Measurements from ENCODE around the gene COPZ1. TPM values are rescaled to one million over a fixed set of nuclear protein-coding genes. Genes with fewer than 3 reads are reported as not detected.
A peak's percentile ranks its signal among the peaks of the same experiment; 100 is the strongest.

COPZ1 gene, protein sequence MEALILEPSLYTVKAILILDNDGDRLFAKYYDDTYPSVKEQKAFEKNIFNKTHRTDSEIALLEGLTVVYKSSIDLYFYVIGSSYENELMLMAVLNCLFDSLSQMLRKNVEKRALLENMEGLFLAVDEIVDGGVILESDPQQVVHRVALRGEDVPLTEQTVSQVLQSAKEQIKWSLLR
- total RNA-seq (100 to 1,000 TPM; 127 to 163 TPM), polyA plus RNA-seq (100 to 1,000 TPM in 1 of 2 donors, 10 to 100 TPM in 1; 98.8 to 145 TPM)
- long read RNA-seq, donor 1, transcript COPZ1-201 (9 exons, 1,897 nt) = major isoform, 115 of 212 reads
- long read RNA-seq, donor 1, partial matches to known transcripts = 87 of 212 reads
- long read RNA-seq, donor 1, other reads (novel, unspliced or antisense) = 0 of 212 reads
- long read RNA-seq, donor 2, transcript COPZ1-201 (9 exons, 1,897 nt) = major isoform, 35 of 53 reads
- long read RNA-seq, donor 2, partial matches to known transcripts = 10 of 53 reads
- long read RNA-seq, donor 2, other reads (novel, unspliced or antisense) = 0 of 53 reads
- long read RNA-seq, donor 3, transcript COPZ1-201 (9 exons, 1,897 nt) = major isoform, 53 of 61 reads
- long read RNA-seq, donor 3, partial matches to known transcripts = 0 of 61 reads
- long read RNA-seq, donor 3, other reads (novel, unspliced or antisense) = 0 of 61 reads
- long read RNA-seq, donor 4, transcript COPZ1-201 (9 exons, 1,897 nt) = major isoform, 26 of 39 reads
- long read RNA-seq, donor 4, partial matches to known transcripts = 6 of 39 reads
- long read RNA-seq, donor 4, other reads (novel, unspliced or antisense) = 0 of 39 reads
- long read RNA-seq, donor 5, transcript COPZ1-201 (9 exons, 1,897 nt) = major isoform, 122 of 156 reads
- long read RNA-seq, donor 5, transcript COPZ1-202 (8 exons, 880 nt) = minor isoform, 6 of 156 reads
- long read RNA-seq, donor 5, partial matches to known transcripts = 17 of 156 reads
- long read RNA-seq, donor 5, other reads (novel, unspliced or antisense) = 0 of 156 reads

DNA sequence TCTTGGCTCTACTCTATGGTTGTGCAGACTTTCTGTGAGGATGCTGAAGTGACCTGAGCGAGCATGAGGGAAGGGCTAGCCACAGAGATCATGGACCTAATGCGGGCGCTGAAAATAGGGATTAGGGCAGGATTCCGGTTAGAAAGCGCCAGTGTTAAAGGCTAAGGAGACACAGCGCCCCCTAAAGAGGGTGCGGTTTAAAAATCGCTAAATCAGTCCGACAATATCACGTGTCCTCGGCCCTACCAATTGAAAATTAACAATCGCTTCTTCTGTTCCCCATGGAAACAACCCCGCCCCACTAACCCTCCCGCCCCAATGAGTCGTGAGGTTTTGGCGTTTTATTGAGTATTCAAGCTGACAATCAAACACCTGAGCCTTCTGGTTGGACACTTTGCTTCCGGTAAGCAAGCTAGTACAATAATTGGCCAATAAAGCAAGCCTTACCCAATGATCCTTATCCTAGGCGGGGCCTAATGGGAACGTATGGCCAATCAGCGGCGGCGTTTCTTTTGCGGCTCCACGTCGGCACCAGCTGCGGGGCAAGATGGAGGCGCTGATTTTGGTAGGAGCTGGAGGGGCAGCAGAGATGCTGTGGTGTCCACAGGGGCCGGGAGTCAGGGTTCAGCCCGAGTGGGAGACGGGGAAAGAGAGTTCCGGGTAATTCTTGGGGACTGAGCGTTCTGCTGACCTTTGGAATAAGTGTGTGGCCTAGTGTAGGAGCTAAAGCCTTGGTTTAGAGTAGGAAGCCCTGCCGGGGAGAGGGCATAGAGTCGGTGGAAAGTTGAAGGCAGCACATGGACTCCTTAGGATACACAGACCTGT lies at the start of gene COPZ1:
COPZ1 (plus strand) TSS at position 515 of the 825 bp plus-strand sequence; CDS start at position 548, 33 bp downstream.
- Histone ChIP-seq H3K4me1 (ENCODE audit: control insufficient read depth in 5 of 5, insufficient read depth in 5 of 5, low read length in 5 of 5) (peaks cover 0 to 5% (median 5%) of the 10 kb centered on the region in 5 donors), H3K27ac (ENCODE audit: low read depth in 1 of 2, low read length in 1 of 2) (peak within 1 kb of the TSS; percentile 77 to 93), H3K36me3 (ENCODE audit: control insufficient read depth in 4 of 4, insufficient read depth in 4 of 4, low read length in 4 of 4) (peaks cover 0 to 6% (median 0%) of the 10 kb centered on the region in 4 donors), H3K9ac (ENCODE audit: insufficient read depth in 1 of 2, low read length in 2 of 2) (peak within 1 kb of the TSS; percentile 52 to 100), H3K9me3 (ENCODE audit: control insufficient read depth in 4 of 4, insufficient read depth in 3 of 4, low read length in 3 of 4) (no peaks in the 10 kb centered on the region), H3K27me3 (ENCODE audit: control insufficient read depth in 3 of 3, insufficient read depth in 3 of 3, low read length in 2 of 3) (no peaks in the 10 kb centered on the region), H3K4me3 (peak within 1 kb of the TSS; percentile 76)
- TF ChIP-seq, protein P1, sequence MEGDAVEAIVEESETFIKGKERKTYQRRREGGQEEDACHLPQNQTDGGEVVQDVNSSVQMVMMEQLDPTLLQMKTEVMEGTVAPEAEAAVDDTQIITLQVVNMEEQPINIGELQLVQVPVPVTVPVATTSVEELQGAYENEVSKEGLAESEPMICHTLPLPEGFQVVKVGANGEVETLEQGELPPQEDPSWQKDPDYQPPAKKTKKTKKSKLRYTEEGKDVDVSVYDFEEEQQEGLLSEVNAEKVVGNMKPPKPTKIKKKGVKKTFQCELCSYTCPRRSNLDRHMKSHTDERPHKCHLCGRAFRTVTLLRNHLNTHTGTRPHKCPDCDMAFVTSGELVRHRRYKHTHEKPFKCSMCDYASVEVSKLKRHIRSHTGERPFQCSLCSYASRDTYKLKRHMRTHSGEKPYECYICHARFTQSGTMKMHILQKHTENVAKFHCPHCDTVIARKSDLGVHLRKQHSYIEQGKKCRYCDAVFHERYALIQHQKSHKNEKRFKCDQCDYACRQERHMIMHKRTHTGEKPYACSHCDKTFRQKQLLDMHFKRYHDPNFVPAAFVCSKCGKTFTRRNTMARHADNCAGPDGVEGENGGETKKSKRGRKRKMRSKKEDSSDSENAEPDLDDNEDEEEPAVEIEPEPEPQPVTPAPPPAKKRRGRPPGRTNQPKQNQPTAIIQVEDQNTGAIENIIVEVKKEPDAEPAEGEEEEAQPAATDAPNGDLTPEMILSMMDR (IDR thresholded peaks at IDR 0.05; ENCODE audit: control extremely low read depth, extremely low read depth) = peak; percentile 72
- ATAC-seq (ENCODE audit: insufficient read depth, low FRiP score) (peak; percentile 96), DNase-seq (peak; percentile 98 to 100 (median 100))
- 0 to 1% methylated on average over 34 of the region's 34 CpGs for WGBS, 2 donors

- no peak for DNase-seq
- Histone ChIP-seq H3K27me3 (ENCODE audit: control insufficient read depth in 3 of 3, insufficient read depth in 3 of 3, low read length in 2 of 3) (no peaks in the 10 kb centered on the region), H3K27ac (ENCODE audit: low read depth in 1 of 2, low read length in 1 of 2) (no peak overlapping the region), H3K36me3 (ENCODE audit: control insufficient read depth in 4 of 4, insufficient read depth in 4 of 4, low read length in 4 of 4) (peaks cover 1 to 24% (median 5%) of the 10 kb centered on the region in 4 donors), H3K9me3 (ENCODE audit: control insufficient read depth in 4 of 4, insufficient read depth in 3 of 4, low read length in 3 of 4) (no peaks in the 10 kb centered on the region), H3K4me3 (no peak overlapping the region), H3K9ac (ENCODE audit: insufficient read depth in 1 of 2, low read length in 2 of 2) (no peak overlapping the region), H3K4me1 (ENCODE audit: control insufficient read depth in 5 of 5, insufficient read depth in 5 of 5, low read length in 5 of 5) (peaks cover 2 to 17% (median 9%) of the 10 kb centered on the region in 5 donors)
- no peak for ATAC-seq (ENCODE audit: insufficient read depth, low FRiP score)
- TF ChIP-seq, protein P1 (IDR thresholded peaks at IDR 0.05; ENCODE audit: control extremely low read depth, extremely low read depth) = no peak
- 88 to 94% methylated on average over 3 of the region's 3 CpGs for WGBS, 2 donors
These were observed 48.6 kb upstream of the COPZ1 start for GRCh38 chr12:54276368-54276767.

- H3K27ac ChIP-seq (ENCODE audit: low read depth in 1 of 2, low read length in 1 of 2) = peak overlapping the region in 1 of 2 donors; percentile 26
- H3K4me3 ChIP-seq = no peak overlapping the region
- H3K27me3 ChIP-seq (ENCODE audit: control insufficient read depth in 3 of 3, insufficient read depth in 3 of 3, low read length in 2 of 3) = no peaks in the 10 kb centered on the region
- DNase-seq = peak in 1 of 3 donors; percentile 24
- H3K9me3 ChIP-seq (ENCODE audit: control insufficient read depth in 4 of 4, insufficient read depth in 3 of 4, low read length in 3 of 4) = no peaks in the 10 kb centered on the region
- peaks cover 3 to 32% (median 9%) of the 10 kb centered on the region in 5 donors for H3K4me1 ChIP-seq (ENCODE audit: control insufficient read depth in 5 of 5, insufficient read depth in 5 of 5, low read length in 5 of 5)
- no peak for ATAC-seq (ENCODE audit: insufficient read depth, low FRiP score)
- peaks cover 7 to 34% (median 15%) of the 10 kb centered on the region in 4 donors for H3K36me3 ChIP-seq (ENCODE audit: control insufficient read depth in 4 of 4, insufficient read depth in 4 of 4, low read length in 4 of 4)
- H3K9ac ChIP-seq (ENCODE audit: insufficient read depth in 1 of 2, low read length in 2 of 2) = peak overlapping the region; percentile 95 to 100
- WGBS, 2 donors = 20 to 34% methylated on average over 5 of the region's 5 CpGs
- TF ChIP-seq, protein P1 (IDR thresholded peaks at IDR 0.05; ENCODE audit: control extremely low read depth, extremely low read depth) = no peak
These were observed 47.1 kb upstream of the COPZ1 start for GRCh38 chr12:54277823-54278276.
